Glomerular endothelial cell (primary cell): ENCODE measurements around the gene IDH2. TPM values are rescaled to one million over a fixed set of nuclear protein-coding genes. Genes with fewer than 3 reads are reported as not detected.
"Not testable (repeated sequence)": the region's sequence is repeated elsewhere in the genome, so short reads cannot be mapped to it uniquely, and the experiment has no call there.

Experiments
- DNase-seq: peaks from one replicate; pipeline ENCODE4 v3.0.0-alpha.2; 2011; ENCODE audit warnings: low read depth, low spot score; ENCODE audit errors: extremely low read depth
- total RNA-seq: library from RNA; depleted of rRNA; stranded (reverse); fragments of >200 nt; gene quantifications from 2 replicates; pipeline ENCODE4 v1.2.3, GENCODE V29; 2015

Gene IDH2
- total RNA-seq, 1 donor from 2014 or later: 116 TPM

GRCh38 chr15:90085565-90085964 is 16.7 kb downstream of the IDH2 start:
- DNase-seq: no peak

- DNase-seq: no peak
These were observed 17.3 kb downstream of the IDH2 start for GRCh38 chr15:90084876-90085423.

GRCh38 chr15:90083954-90084607 is 18.2 kb downstream of the IDH2 start:
- DNase-seq: no peak

- no peak for DNase-seq
These were observed 18.8 kb downstream of the IDH2 start for GRCh38 chr15:90083419-90083818.

- no peak for DNase-seq
These were observed 20.0 kb downstream of the IDH2 start for GRCh38 chr15:90082140-90082715.

- DNase-seq: no peak
These were observed 21.4 kb downstream of the IDH2 start for GRCh38 chr15:90080818-90081393.

DNA sequence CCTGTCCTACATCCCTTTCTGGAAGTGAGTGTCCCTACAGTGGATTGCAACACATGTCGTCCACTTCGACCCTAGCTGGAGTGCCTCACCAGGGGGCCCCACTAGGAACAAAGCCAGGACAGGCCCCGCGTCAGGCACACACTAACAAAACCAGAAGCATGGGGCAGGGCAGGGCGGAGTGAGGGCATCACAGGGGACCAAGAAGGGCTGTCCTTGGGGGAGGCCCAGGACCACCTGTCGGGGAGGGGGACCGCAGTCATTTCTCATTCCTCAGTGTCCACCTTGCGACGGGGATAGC is 21.9 kb downstream of the IDH2 start:
- DNase-seq: no peak

DNA sequence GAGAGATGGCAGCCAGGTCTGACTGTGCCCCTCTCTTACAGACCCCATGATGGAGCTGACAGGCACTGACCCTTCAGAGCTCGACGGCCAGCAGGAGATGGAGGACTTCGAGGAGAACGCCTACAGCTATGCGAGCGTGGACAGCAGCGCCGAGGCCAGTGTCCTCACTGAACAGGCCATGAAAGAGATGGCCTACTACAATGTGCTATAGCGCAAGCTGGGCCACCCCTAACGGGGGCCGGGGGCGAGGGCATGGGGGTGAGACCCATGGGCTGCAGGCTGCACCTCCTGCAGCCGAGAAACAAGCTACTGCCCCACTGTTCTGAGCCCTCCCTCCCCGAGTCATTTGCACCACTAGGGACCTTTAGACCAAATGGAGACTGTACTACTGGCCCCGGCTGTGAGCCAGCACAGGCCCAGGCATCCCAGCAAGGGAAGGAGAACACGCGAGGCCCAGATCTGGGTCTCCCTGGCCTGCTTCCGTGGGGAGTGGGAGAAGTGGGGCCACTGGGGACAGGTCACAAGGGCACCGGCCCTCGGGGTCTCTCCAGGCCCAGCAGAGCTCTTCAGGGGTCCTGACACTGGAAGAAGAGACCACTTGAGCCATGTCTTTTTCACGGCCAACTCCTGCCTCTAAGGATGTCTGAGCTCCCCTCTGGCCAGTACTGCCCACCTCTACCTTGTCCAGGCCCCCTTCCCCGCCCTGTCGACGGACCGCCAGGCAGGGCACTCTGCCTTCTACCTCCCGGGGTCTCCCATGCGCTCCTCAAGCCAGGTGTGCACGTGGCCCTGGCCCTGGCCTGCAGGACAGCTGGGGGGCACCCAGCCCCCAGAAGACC is 22.4 kb downstream of the IDH2 start:
- DNase-seq: no peak

- no peak for DNase-seq
These were observed 23.3 kb downstream of the IDH2 start for GRCh38 chr15:90078965-90079364.

DNA sequence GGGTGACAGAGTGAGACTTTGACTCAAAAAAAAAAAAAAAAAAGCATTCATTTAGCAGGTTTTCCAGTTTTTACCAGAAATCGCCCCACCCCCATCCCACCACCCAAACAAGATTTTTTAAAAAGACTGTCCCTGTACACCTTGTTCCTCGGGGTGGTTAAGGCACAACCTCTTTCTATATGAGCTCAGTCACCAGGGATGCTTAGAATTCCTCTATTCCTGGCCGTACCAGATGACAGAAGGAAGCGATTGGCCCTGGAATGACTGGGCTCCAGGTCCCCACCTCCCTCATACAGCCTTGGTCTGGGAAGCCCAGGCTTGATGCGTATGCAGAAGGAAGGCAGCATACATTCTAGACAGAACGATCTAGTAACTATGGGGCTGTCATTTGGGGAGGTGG is 25.6 kb downstream of the IDH2 start:
- no peak for DNase-seq

DNA sequence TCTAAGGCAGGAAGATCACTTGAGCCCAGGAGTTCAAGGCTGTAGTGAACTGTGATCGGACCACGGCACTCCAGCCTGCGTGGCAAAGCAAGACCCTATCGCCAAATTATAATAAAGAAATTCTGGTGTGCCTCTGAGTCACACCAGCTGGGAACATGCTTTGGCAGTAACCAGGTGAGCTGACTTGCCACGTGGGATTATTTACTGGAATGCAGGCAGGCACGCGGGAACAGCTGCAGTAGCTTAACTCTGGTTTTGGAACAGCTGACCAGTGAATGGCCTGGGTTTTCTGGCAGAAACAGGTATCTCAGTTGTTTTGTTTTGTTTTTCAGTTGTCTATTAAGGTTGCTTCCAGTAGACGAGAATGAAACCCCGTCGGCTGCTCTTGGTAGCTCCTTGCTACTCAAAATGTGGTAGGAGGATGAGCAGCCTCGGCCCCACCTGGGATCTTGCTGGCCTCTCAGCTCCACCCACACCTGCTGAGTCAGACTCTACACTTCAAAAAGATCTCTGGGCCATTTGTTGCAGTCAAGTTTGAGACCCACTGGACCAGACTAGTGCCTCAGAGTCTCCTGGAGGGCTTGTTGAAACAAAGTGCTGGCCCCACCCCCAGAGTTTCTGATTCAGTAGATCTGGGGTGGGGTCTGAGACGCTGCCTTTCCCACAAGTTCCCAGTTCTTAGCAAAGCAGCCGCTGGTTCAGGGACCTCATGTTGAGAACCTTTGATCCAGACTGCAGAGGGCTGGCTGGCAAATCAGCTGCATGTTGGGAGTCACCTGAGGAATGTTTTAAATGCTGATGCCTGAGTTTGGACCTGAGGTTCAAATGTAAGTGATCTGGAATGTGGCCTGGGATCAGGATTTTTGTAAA is 26.6 kb downstream of the IDH2 start:
- DNase-seq: no peak

DNA sequence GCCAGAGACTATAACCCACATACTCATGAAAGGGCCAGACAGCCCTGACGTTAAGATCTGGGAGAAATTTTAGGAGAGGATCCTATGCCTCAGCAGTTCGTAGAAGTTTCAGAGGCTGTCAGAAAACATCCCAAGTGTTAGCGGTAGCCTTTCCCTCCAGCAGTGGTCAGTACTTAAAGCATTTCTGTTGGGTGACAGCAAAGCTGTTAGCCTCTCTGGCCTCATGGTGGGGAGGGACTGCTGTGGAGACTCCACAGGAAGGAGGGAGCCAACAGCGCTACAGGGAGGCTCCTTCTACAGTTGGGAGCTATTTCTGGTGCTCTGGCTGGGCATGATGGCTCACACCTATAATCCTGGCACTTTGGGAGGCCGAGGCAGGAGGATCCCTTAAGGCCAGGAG is 27.4 kb downstream of the IDH2 start:
- DNase-seq: no peak

DNA sequence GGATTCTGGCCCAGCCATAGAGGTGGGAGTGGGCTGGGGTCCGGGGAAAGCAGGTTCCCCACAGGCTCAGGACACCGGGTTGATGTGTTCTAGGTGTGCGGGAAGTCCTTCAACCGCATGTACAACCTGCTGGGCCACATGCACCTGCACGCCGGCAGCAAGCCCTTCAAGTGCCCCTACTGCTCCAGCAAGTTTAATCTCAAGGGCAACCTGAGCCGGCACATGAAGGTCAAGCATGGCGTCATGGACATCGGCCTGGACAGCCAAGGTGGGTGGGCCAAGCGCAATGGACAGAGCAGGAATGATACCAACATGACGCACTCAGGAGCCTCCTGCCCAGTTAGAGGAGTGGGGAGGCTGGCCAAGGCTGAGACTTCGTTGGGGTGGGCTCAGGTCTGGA is 28.2 kb downstream of the IDH2 start:
- no peak for DNase-seq

- DNase-seq: no peak
These were observed 29.2 kb downstream of the IDH2 start for GRCh38 chr15:90072978-90073640.

DNA sequence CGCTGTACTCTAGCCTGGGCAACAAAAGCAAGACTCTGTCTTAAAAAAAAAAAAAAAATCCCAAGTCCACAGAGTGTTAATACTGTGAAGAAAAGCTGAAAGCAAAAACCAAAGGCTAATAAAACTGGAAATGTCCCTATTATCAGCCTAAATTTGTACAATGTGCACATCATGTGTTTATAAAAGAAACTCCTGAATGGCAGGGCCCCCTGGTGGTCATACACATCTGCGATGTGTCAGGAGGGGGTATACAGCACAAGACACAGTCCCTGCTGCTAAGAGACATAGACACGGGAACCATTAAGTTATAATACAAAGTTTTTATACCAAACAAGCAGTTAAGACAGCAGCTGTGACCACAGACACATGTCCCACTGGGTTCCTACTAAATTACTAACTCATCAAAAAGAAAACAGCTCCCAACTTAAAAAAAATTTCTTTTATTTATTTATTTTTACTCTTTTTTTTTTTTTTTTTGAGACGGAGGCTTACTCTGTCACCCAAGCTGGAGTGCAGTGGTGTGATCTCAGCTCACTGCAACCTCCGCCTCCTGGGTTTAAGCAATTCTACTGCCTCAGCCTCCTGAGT is 31.0 kb downstream of the IDH2 start:
- DNase-seq: peak; percentile 57

DNA sequence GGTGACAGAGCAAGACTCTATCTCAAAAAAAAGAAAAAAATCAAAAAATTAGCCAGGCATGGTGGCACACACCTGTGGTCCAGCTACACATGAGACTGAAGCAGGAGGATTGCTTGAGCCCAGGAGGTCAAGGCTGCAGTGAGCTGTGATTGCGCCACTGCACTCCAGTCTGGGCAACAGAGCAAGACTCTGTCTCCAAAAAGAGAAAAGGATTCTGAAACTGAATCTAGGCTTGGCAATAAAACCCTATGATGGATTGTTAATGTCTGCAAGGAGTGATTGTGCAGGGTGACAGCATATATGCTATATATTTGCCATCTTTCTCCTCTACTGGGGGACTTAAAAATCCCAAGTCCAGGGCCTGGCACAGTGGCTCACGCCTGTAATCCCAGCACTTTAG is 31.6 kb downstream of the IDH2 start:
- not testable (repeated sequence) for DNase-seq

DNA sequence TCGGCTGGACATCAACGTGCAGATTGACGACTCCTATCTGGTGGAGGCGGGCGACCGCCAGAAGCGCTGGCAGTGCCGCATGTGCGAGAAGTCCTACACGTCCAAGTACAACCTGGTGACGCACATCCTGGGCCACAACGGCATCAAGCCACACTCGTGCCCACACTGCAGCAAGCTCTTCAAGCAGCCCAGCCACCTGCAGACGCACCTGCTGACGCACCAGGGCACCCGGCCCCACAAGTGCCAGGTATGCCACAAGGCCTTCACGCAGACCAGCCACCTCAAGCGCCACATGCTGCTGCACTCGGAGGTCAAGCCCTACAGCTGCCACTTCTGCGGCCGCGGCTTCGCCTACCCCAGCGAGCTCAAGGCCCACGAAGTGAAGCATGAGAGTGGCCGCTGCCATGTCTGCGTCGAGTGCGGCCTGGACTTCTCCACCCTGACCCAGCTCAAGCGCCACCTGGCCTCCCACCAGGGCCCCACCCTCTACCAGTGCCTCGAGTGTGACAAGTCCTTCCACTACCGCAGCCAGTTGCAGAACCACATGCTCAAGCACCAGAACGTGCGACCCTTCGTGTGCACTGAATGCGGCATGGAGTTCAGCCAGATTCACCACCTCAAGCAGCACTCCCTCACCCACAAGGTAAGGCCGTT is 34.2 kb downstream of the IDH2 start:
- DNase-seq: no peak

- no peak for DNase-seq
These were observed 34.9 kb downstream of the IDH2 start for GRCh38 chr15:90067181-90067952.
